Ishikawa (cell line): Measurements from ENCODE around the gene PDE4D.

Source experiments
- CREB1 ChIP-seq: IDR thresholded peaks from 2 replicates; pipeline ENCODE4 v1.6.1; 2012; ENCODE audit warnings: low read depth
- RAD21 ChIP-seq: IDR thresholded peaks from 2 replicates; pipeline ENCODE4 v1.6.1; 2012; ENCODE audit warnings: low read depth
- REST ChIP-seq: IDR thresholded peaks from 2 replicates; pipeline ENCODE4 v1.6.1; 2012; ENCODE audit warnings: low read depth, mild to moderate bottlenecking
- TCF12 ChIP-seq: IDR thresholded peaks from 2 replicates; pipeline ENCODE4 v1.6.1; 2012; ENCODE audit warnings: low read depth

GRCh38 chr5:59538750-59539121, 354.8 kb downstream of the PDE4D start:
- no peak for TF ChIP-seq CREB1
- TF ChIP-seq RAD21 = no peak
- no peak for TF ChIP-seq TCF12
- no peak for TF ChIP-seq REST
